CD4-positive, alpha-beta T cell treated with Interleukin-10 for 1 hour (primary cell): ENCODE data around the gene CDC14A.

Experiments used
- DNase-seq: peaks from one replicate; pipeline ENCODE4 v3.0.0-alpha.2; 2020

The CDC14A gene

GRCh38 chr1:100452641-100453040 is 100.3 kb downstream of the CDC14A start:
- peak; percentile 79 for DNase-seq

GRCh38 chr1:100455478-100456072 is 103.3 kb downstream of the CDC14A start:
- DNase-seq = no peak

- no peak for DNase-seq
Measured at GRCh38 chr1:100456880-100457279, 104.6 kb downstream of the CDC14A start.

- no peak for DNase-seq
Measured at GRCh38 chr1:100457683-100458082, 105.4 kb downstream of the CDC14A start.

GRCh38 chr1:100458661-100459357 is 106.5 kb downstream of the CDC14A start:
- no peak for DNase-seq

- peak; percentile 83 for DNase-seq
Measured at GRCh38 chr1:100459358-100460114, 107.2 kb downstream of the CDC14A start.

- DNase-seq = no peak
Measured at GRCh38 chr1:100461222-100461621, 108.9 kb downstream of the CDC14A start.

GRCh38 chr1:100462326-100463025 is 110.2 kb downstream of the CDC14A start:
- no peak for DNase-seq

- peak; percentile 59 for DNase-seq
Measured at GRCh38 chr1:100463791-100464424, 111.6 kb downstream of the CDC14A start.

- no peak for DNase-seq
Measured at GRCh38 chr1:100469578-100469977, 117.3 kb downstream of the CDC14A start.

- DNase-seq = no peak
Measured at GRCh38 chr1:100474834-100475233, 122.5 kb downstream of the CDC14A start.

- no peak for DNase-seq
Measured at GRCh38 chr1:100476735-100477290, 124.5 kb downstream of the CDC14A start.

- no peak for DNase-seq
Measured at GRCh38 chr1:100478816-100479215, 126.5 kb downstream of the CDC14A start.

GRCh38 chr1:100479620-100480338 is 127.5 kb downstream of the CDC14A start:
- no peak for DNase-seq

- DNase-seq = no peak
Measured at GRCh38 chr1:100481303-100481702, 129.0 kb downstream of the CDC14A start.

- DNase-seq = no peak
Measured at GRCh38 chr1:100482167-100482566, 129.9 kb downstream of the CDC14A start.

GRCh38 chr1:100482748-100483147 is 130.4 kb downstream of the CDC14A start:
- no peak for DNase-seq

- no peak for DNase-seq
Measured at GRCh38 chr1:100483230-100483629, 130.9 kb downstream of the CDC14A start.

GRCh38 chr1:100485855-100486258 is 133.6 kb downstream of the CDC14A start:
- DNase-seq = no peak

- no peak for DNase-seq
Measured at GRCh38 chr1:100494393-100495084, 142.2 kb downstream of the CDC14A start.

- DNase-seq = no peak
Measured at GRCh38 chr1:100496896-100497295, 144.6 kb downstream of the CDC14A start.
